Uterus (tissue), 4 donors: ENCODE measurements around the gene NRL. TPM values are rescaled to one million over a fixed set of nuclear protein-coding genes. Genes with fewer than 3 reads are reported as not detected.

ENCODE experiments used
- DNase-seq, 2 donors: peaks; one replicate each; pipeline ENCODE4 v3.0.0-alpha.2; 2019 to 2020
- H3K27ac ChIP-seq, 2 donors: fragments of 200-600 bp; sonication (generic); 1 replicate in 1 of 2; 2 replicates in 1 of 2; pipeline ENCODE4 v1.5.1; 2016 to 2018
- H3K27me3 ChIP-seq, 2 donors: fragments of 200-600 bp; sonication (generic); one replicate each; pipeline ENCODE4 v1.5.1; 2018 to 2019; ENCODE audit warnings: control low read depth in 1 of 2
- H3K36me3 ChIP-seq, 2 donors: fragments of 200-600 bp; sonication (generic); one replicate each; pipeline ENCODE4 v1.5.1; 2019; ENCODE audit warnings: control low read depth in 1 of 2
- H3K4me1 ChIP-seq, 2 donors: fragments of 200-600 bp; sonication (generic); one replicate each; pipeline ENCODE4 v1.5.1; 2018 to 2019; ENCODE audit warnings: control low read depth in 1 of 2
- H3K4me3 ChIP-seq, 2 donors: fragments of 200-600 bp; sonication (generic); 1 replicate in 1 of 2; 2 replicates in 1 of 2; pipeline ENCODE4 v1.5.1; 2018 to 2019; ENCODE audit warnings: mild to moderate bottlenecking in 1 of 2
- H3K9me3 ChIP-seq, 2 donors: fragments of 200-600 bp; sonication (generic); one replicate each; pipeline ENCODE4 v1.5.1; 2019; ENCODE audit warnings: control low read depth in 1 of 2
- CTCF ChIP-seq, 4 experiments: fragments of 200-600 bp in 2 of 4; fragments of 450-650 bp in 2 of 4; sonication (generic) in 2 of 4; IDR thresholded peaks; one replicate each; pipeline ENCODE4 v1.5.1; 2016 to 2019; ENCODE audit warnings: antibody characterized with exemption in 4 of 4, mild to moderate bottlenecking in 2 of 4, moderate library complexity in 1 of 4
- POLR2A ChIP-seq, 2 donors: fragments of 450-650 bp; IDR thresholded peaks; one replicate each; pipeline ENCODE4 v1.6.1; 2016; ENCODE audit warnings: antibody characterized with exemption in 2 of 2, mild to moderate bottlenecking in 1 of 2, moderate library complexity in 1 of 2
- intact Hi-C: fragments of 100-400 bp; cut with DNase I; formaldehyde crosslinking; loops from one replicate; pipeline ENCODE4 v1.15.1; 2023; ENCODE audit warnings: low total_unique reads
- total RNA-seq, 4 donors: library from RNA; depleted of rRNA in 3 of 4; stranded (reverse); fragments of >200 nt in 3 of 4; gene quantifications; one replicate each; pipeline versions ENCODE4 v1.1.0 to v1.2.4, GENCODE V29; 2014 to 2023
- donor health status: DM: yes; HTN: yes; CAD: no.

Gene NRL
- total RNA-seq, 4 donors from 2014 or later = 1.2 to 1.8 (median 1.3) TPM; not detected in 1

- Histone ChIP-seq H3K27me3 (no peaks in the 10 kb centered on the region), H3K36me3 (no peaks in the 10 kb centered on the region), H3K4me3 (no peak overlapping the region), H3K27ac (no peak overlapping the region), H3K9me3 (no peaks in the 10 kb centered on the region), H3K4me1 (no peaks in the 10 kb centered on the region)
- no peak for DNase-seq
- TF ChIP-seq POLR2A (IDR thresholded peaks at IDR 0.05) (no peak), CTCF (IDR thresholded peaks at IDR 0.05) (no peak)
- intact Hi-C loops = no loop called here
Measured at GRCh38 chr14:24123424-24124417, 9.0 kb upstream of the NRL start.

GRCh38 chr14:24122898-24123297 lies 8.1 kb upstream of the NRL start:
- no peaks in the 10 kb centered on the region for H3K9me3 ChIP-seq
- intact Hi-C loops = no loop called here
- H3K36me3 ChIP-seq = no peaks in the 10 kb centered on the region
- no peaks in the 10 kb centered on the region for H3K27me3 ChIP-seq
- H3K4me3 ChIP-seq = no peak overlapping the region
- no peak for DNase-seq
- TF ChIP-seq POLR2A (IDR thresholded peaks at IDR 0.05) (no peak), CTCF (IDR thresholded peaks at IDR 0.05) (no peak)
- H3K4me1 ChIP-seq = no peaks in the 10 kb centered on the region
- no peak overlapping the region for H3K27ac ChIP-seq

- Histone ChIP-seq H3K27me3 (no peaks in the 10 kb centered on the region), H3K27ac (no peak overlapping the region), H3K4me3 (no peak overlapping the region), H3K4me1 (no peaks in the 10 kb centered on the region), H3K9me3 (no peaks in the 10 kb centered on the region), H3K36me3 (no peaks in the 10 kb centered on the region)
- DNase-seq = no peak
- TF ChIP-seq CTCF (IDR thresholded peaks at IDR 0.05) (no peak), POLR2A (IDR thresholded peaks at IDR 0.05) (no peak)
- intact Hi-C loops = no loop called here
Measured at GRCh38 chr14:24122416-24122815, 7.7 kb upstream of the NRL start.

GRCh38 chr14:24121210-24121609 lies 6.5 kb upstream of the NRL start:
- no peaks in the 10 kb centered on the region for H3K27me3 ChIP-seq
- no peaks in the 10 kb centered on the region for H3K9me3 ChIP-seq
- DNase-seq = no peak
- no peak overlapping the region for H3K27ac ChIP-seq
- TF ChIP-seq POLR2A (IDR thresholded peaks at IDR 0.05) (no peak), CTCF (IDR thresholded peaks at IDR 0.05) (no peak)
- intact Hi-C loops = no loop called here
- no peaks in the 10 kb centered on the region for H3K36me3 ChIP-seq
- H3K4me1 ChIP-seq = no peaks in the 10 kb centered on the region
- H3K4me3 ChIP-seq = no peak overlapping the region

- no peak for DNase-seq
- TF ChIP-seq CTCF (IDR thresholded peaks at IDR 0.05) (no peak), POLR2A (IDR thresholded peaks at IDR 0.05) (no peak)
Measured at GRCh38 chr14:24119691-24120090, 4.9 kb upstream of the NRL start.

More at GRCh38 chr14:24119691-24120090, 4.9 kb upstream of the NRL start:
- no peak overlapping the region for H3K4me3 ChIP-seq
- H3K27me3 ChIP-seq = no peaks in the 10 kb centered on the region
- intact Hi-C loops = no loop called here
- no peaks in the 10 kb centered on the region for H3K9me3 ChIP-seq
- no peak overlapping the region for H3K27ac ChIP-seq
- no peaks in the 10 kb centered on the region for H3K4me1 ChIP-seq
- H3K36me3 ChIP-seq = no peaks in the 10 kb centered on the region
